Common myeloid progenitor, CD34-positive (primary cell): ENCODE data around the gene OTUD3.

Source experiments
- CTCF ChIA-PET: fragments of 350-600 bp; sonication (Branson Sonifier 250); formaldehyde crosslinking; loops from one replicate; lab custom pipeline; 2021; ENCODE audit warnings: antibody characterized with exemption; lab: Charles Lee
- POLR2A ChIA-PET: fragments of 350-600 bp; sonication (Branson Sonifier 250); formaldehyde crosslinking; loops from one replicate; lab custom pipeline; 2021; ENCODE audit warnings: antibody characterized with exemption; lab: Charles Lee
- DNase-seq, 3 donors: peaks; one replicate each; pipeline versions ENCODE4 v3.0.0 to v3.0.0-alpha.2; 2013
- H3K27ac ChIP-seq, 2 experiments: 1 replicate in 1 of 2; 2 replicates in 1 of 2; pipeline ENCODE4 v1.7.0; 2013; ENCODE audit warnings: inconsistent platforms in 2 of 2, low read length in 2 of 2, mild to moderate bottlenecking in 2 of 2, low read depth in 1 of 2, moderate library complexity in 1 of 2; ENCODE audit not compliant: severe bottlenecking in 2 of 2, insufficient read depth in 1 of 2, poor library complexity in 1 of 2
- H3K27me3 ChIP-seq, 5 experiments: replicated peaks in 2 of 5; 1 replicate in 3 of 5; 2 replicates in 2 of 5; pipeline versions ENCODE4 v1.6.1 to v1.7.0; 2013; ENCODE audit warnings: low read length in 4 of 5, mild to moderate bottlenecking in 2 of 5, moderate library complexity in 2 of 5, inconsistent platforms in 1 of 5; ENCODE audit not compliant: insufficient read depth in 5 of 5, control insufficient read depth in 4 of 5
- H3K36me3 ChIP-seq, 4 experiments: 1 replicate in 2 of 4; 2 replicates in 2 of 4; pipeline versions ENCODE4 v1.6.1 to v1.7.0; 2013; ENCODE audit warnings: low read length in 3 of 4, control low read depth in 1 of 4, mild to moderate bottlenecking in 1 of 4; ENCODE audit not compliant: control insufficient read depth in 4 of 4, insufficient read depth in 4 of 4
- H3K4me1 ChIP-seq, 4 experiments: 1 replicate in 3 of 4; 2 replicates in 1 of 4; pipeline versions ENCODE4 v1.6.1 to v1.7.1; 2013; ENCODE audit warnings: low read length in 3 of 4, mild to moderate bottlenecking in 3 of 4, control low read depth in 1 of 4, inconsistent platforms in 1 of 4, moderate library complexity in 1 of 4; ENCODE audit not compliant: control insufficient read depth in 4 of 4, insufficient read depth in 4 of 4; ENCODE audit errors: control extremely low read depth in 1 of 4
- H3K4me3 ChIP-seq, 7 experiments: 1 replicate in 4 of 7; 2 replicates in 3 of 7; pipeline versions ENCODE4 v1.5.1 to v1.7.0; 2013; ENCODE audit warnings: mild to moderate bottlenecking in 7 of 7, low read length in 6 of 7, moderate library complexity in 6 of 7, inconsistent platforms in 2 of 7, low read depth in 2 of 7, control low read depth in 1 of 7; ENCODE audit not compliant: insufficient read depth in 4 of 7, control insufficient read depth in 1 of 7; ENCODE audit errors: extremely low read depth in 1 of 7
- H3K9me3 ChIP-seq, 5 experiments: 1 replicate in 4 of 5; 2 replicates in 1 of 5; pipeline versions ENCODE4 v1.6.1 to v1.7.1; 2013; ENCODE audit warnings: low read length in 4 of 5, mild to moderate bottlenecking in 2 of 5, inconsistent platforms in 1 of 5, low read depth in 1 of 5, moderate library complexity in 1 of 5; ENCODE audit not compliant: control insufficient read depth in 4 of 5, insufficient read depth in 2 of 5; ENCODE audit errors: control extremely low read depth in 1 of 5
- WGBS: methylation state at CpG from one replicate; pipeline ENCODE4 v1.1.5; 2013; ENCODE audit not compliant: insufficient coverage; 5-methylcytosine and 5-hydroxymethylcytosine counted together

Gene OTUD3

GRCh38 chr1:19932866-19933265 lies 50.7 kb downstream of the OTUD3 start:
- H3K9me3 ChIP-seq, result peaks cover 1 to 32% (median 18%) of the 10 kb centered on the region in 5 experiments
- no peak overlapping the region for H3K27ac ChIP-seq
- no peak overlapping the region for H3K4me3 ChIP-seq
- no peaks in the 10 kb centered on the region for H3K4me1 ChIP-seq
- POLR2A ChIA-PET, result no interaction called here
- no peaks in the 10 kb centered on the region for H3K36me3 ChIP-seq
- peaks cover 0 to 3% (median 2%) of the 10 kb centered on the region in 5 experiments for H3K27me3 ChIP-seq
- no peak for DNase-seq
- CTCF ChIA-PET, result no interaction called here
- WGBS, result 0% methylated on average over 1 of the region's 1 CpG

- WGBS, result 98% methylated on average over 7 of the region's 7 CpGs
- CTCF ChIA-PET, result no interaction called here
- POLR2A ChIA-PET, result no interaction called here
- H3K27ac ChIP-seq, result no peak overlapping the region
- peaks cover 1 to 32% (median 18%) of the 10 kb centered on the region in 5 experiments for H3K9me3 ChIP-seq
- DNase-seq, result no peak
- H3K4me3 ChIP-seq, result no peak overlapping the region
- no peaks in the 10 kb centered on the region for H3K4me1 ChIP-seq
- H3K36me3 ChIP-seq, result no peaks in the 10 kb centered on the region
- H3K27me3 ChIP-seq, result peaks cover 0 to under 1% (median 0%) of the 10 kb centered on the region in 5 experiments
Measured at GRCh38 chr1:19934336-19934735, 52.1 kb downstream of the OTUD3 start.

GRCh38 chr1:19936061-19936750 lies 54.0 kb downstream of the OTUD3 start:
- WGBS, result 82% methylated on average over 3 of the region's 3 CpGs
- Histone ChIP-seq H3K4me1 (no peaks in the 10 kb centered on the region), H3K36me3 (no peaks in the 10 kb centered on the region), H3K4me3 (no peak overlapping the region), H3K27ac (no peak overlapping the region), H3K27me3 (no peaks in the 10 kb centered on the region), H3K9me3 (peaks cover 1 to 24% (median 13%) of the 10 kb centered on the region in 5 experiments)
- ChIA-PET CTCF (no interaction called here), POLR2A (no interaction called here)
- DNase-seq, result peak in 2 of 3 donors; percentile 3 to 24

GRCh38 chr1:19938472-19938871 lies 56.3 kb downstream of the OTUD3 start:
- Histone ChIP-seq H3K27ac (no peak overlapping the region), H3K4me3 (no peak overlapping the region), H3K27me3 (no peaks in the 10 kb centered on the region), H3K36me3 (no peaks in the 10 kb centered on the region), H3K4me1 (no peaks in the 10 kb centered on the region), H3K9me3 (peaks cover 0 to 4% (median 0%) of the 10 kb centered on the region in 5 experiments)
- WGBS, result 83% methylated on average over 1 of the region's 1 CpG
- POLR2A ChIA-PET, result no interaction called here
- DNase-seq, result no peak
- CTCF ChIA-PET, result no interaction called here

GRCh38 chr1:19940486-19941205 lies 58.5 kb downstream of the OTUD3 start:
- DNase-seq, result no peak
- Histone ChIP-seq H3K36me3 (no peaks in the 10 kb centered on the region), H3K4me1 (no peaks in the 10 kb centered on the region), H3K27me3 (peaks cover 0 to 3% (median 0%) of the 10 kb centered on the region in 5 experiments), H3K4me3 (no peak overlapping the region), H3K27ac (no peak overlapping the region), H3K9me3 (no peaks in the 10 kb centered on the region)
- POLR2A ChIA-PET, result no interaction called here
- CTCF ChIA-PET, result no interaction called here
- 100% methylated on average over 4 of the region's 7 CpGs for WGBS

GRCh38 chr1:19941206-19941568 lies 59.0 kb downstream of the OTUD3 start:
- Histone ChIP-seq H3K27ac (no peak overlapping the region), H3K4me1 (no peaks in the 10 kb centered on the region), H3K36me3 (no peaks in the 10 kb centered on the region), H3K4me3 (no peak overlapping the region), H3K27me3 (peaks cover 0 to 3% (median 0%) of the 10 kb centered on the region in 5 experiments), H3K9me3 (no peaks in the 10 kb centered on the region)
- DNase-seq, result no peak
- no CpG with 5 or more reads among the region's 3 CpGs for WGBS
- ChIA-PET CTCF (no interaction called here), POLR2A (no interaction called here)

GRCh38 chr1:19942088-19942487 lies 59.9 kb downstream of the OTUD3 start:
- no peaks in the 10 kb centered on the region for H3K36me3 ChIP-seq
- no peak for DNase-seq
- peaks cover 0 to 7% (median 3%) of the 10 kb centered on the region in 5 experiments for H3K27me3 ChIP-seq
- ChIA-PET POLR2A (no interaction called here), CTCF (no interaction called here)
- H3K4me3 ChIP-seq, result no peak overlapping the region
- no peak overlapping the region for H3K27ac ChIP-seq
- no peaks in the 10 kb centered on the region for H3K9me3 ChIP-seq
- no peaks in the 10 kb centered on the region for H3K4me1 ChIP-seq
- WGBS, result 100% methylated on average over 3 of the region's 3 CpGs
